Adrenal gland (tissue), 5 donors: ENCODE results near the gene PKN1.

Source experiments
- CTCF ChIP-seq, 6 experiments: fragments of 450-650 bp in 4 of 6; fragments of 200-600 bp in 2 of 6; sonication (generic) in 1 of 6; IDR thresholded peaks; 1 replicate in 5 of 6; 2 replicates in 1 of 6; pipeline versions ENCODE4 v1.5.1 to v1.8.0; 2016 to 2021; ENCODE audit warnings: antibody characterized with exemption in 6 of 6, mild to moderate bottlenecking in 2 of 6, moderate library complexity in 1 of 6
- POLR2A ChIP-seq, 2 donors: fragments of 450-650 bp; IDR thresholded peaks; one replicate each; pipeline ENCODE4 v1.6.1; 2017; ENCODE audit warnings: antibody characterized with exemption in 2 of 2, mild to moderate bottlenecking in 2 of 2, moderate library complexity in 1 of 2
- donor health status: DM: no; HTN: no; CAD: no.

GRCh38 chr19:14400951-14401431, 32.1 kb upstream of the PKN1 start:
- TF ChIP-seq CTCF (IDR thresholded peaks at IDR 0.05) = no peak
- TF ChIP-seq POLR2A (IDR thresholded peaks at IDR 0.05) = no peak
